CD4-positive, alpha-beta T cell (primary cell): ENCODE results near the gene AUTS2. TPM values are rescaled to one million over a fixed set of nuclear protein-coding genes. Genes with fewer than 3 reads are reported as not detected.

Experiments
- ATAC-seq: fragments of 200-7000 bp; cut with Tn5 transposase; one replicate; pipeline ENCODE4 v1.10.0; 2022; ENCODE audit warnings: mild to moderate bottlenecking; ENCODE audit not compliant: poor library complexity
- CTCF ChIA-PET: fragments of 350-600 bp; sonication (Branson Sonifier 250); formaldehyde crosslinking; loops from one replicate; lab custom pipeline; 2021; ENCODE audit warnings: antibody characterized with exemption, inconsistent platforms; lab: Charles Lee
- POLR2A ChIA-PET: fragments of 350-600 bp; sonication (Branson Sonifier 250); formaldehyde crosslinking; loops from one replicate; lab custom pipeline; 2021; ENCODE audit warnings: antibody characterized with exemption, inconsistent platforms; lab: Charles Lee
- DNase-seq, 14 experiments: peaks; one replicate each; pipeline ENCODE4 v3.0.0-alpha.2; 2013 to 2020; ENCODE audit warnings: mixed read lengths in 2 of 14
- H3K27ac ChIP-seq, 2 donors: one replicate each; pipeline versions ENCODE4 v1.5.1 to v1.7.0; 2013; ENCODE audit warnings: low read length in 2 of 2, low read depth in 1 of 2, mild to moderate bottlenecking in 1 of 2
- H3K27me3 ChIP-seq, 2 experiments: 1 replicate in 1 of 2; 2 replicates in 1 of 2; pipeline versions ENCODE4 v1.6.1 to v1.7.0; 2013; ENCODE audit warnings: low read length in 2 of 2, control low read depth in 1 of 2, mild to moderate bottlenecking in 1 of 2, moderate library complexity in 1 of 2; ENCODE audit not compliant: insufficient read depth in 2 of 2, control insufficient read depth in 1 of 2
- H3K36me3 ChIP-seq: one replicate; pipeline ENCODE4 v1.6.1; 2013; ENCODE audit warnings: low read length, control low read depth; ENCODE audit not compliant: insufficient read depth
- H3K4me1 ChIP-seq: one replicate; pipeline ENCODE4 v1.6.1; 2013; ENCODE audit warnings: low read length, control low read depth; ENCODE audit not compliant: insufficient read depth
- H3K4me3 ChIP-seq: one replicate; pipeline ENCODE4 v1.5.1; 2013; ENCODE audit warnings: mild to moderate bottlenecking, low read length, moderate library complexity
- H3K9me3 ChIP-seq, 2 experiments: 1 replicate in 1 of 2; 2 replicates in 1 of 2; pipeline versions ENCODE4 v1.6.1 to v1.7.0; 2013; ENCODE audit warnings: low read length in 2 of 2, mild to moderate bottlenecking in 2 of 2, control low read depth in 1 of 2, moderate library complexity in 1 of 2; ENCODE audit not compliant: control insufficient read depth in 1 of 2, insufficient read depth in 1 of 2
- H3K27ac Mint-ChIP-seq: one replicate; pipeline ENCODE4 v1.8.0; 2020; ENCODE audit warnings: mixed read lengths
- H3K27me3 Mint-ChIP-seq: one replicate; pipeline ENCODE4 v1.8.0; 2021; ENCODE audit warnings: mixed read lengths
- H3K36me3 Mint-ChIP-seq: one replicate; pipeline ENCODE4 v1.8.0; 2021; ENCODE audit warnings: low read depth, mixed read lengths
- H3K4me1 Mint-ChIP-seq: one replicate; pipeline ENCODE4 v1.8.0; 2021; ENCODE audit warnings: low read depth, mixed read lengths
- H3K4me3 Mint-ChIP-seq: one replicate; pipeline ENCODE4 v1.8.0; 2020; ENCODE audit warnings: mild to moderate bottlenecking, mixed read lengths
- H3K9me3 Mint-ChIP-seq: one replicate; pipeline ENCODE4 v1.8.0; 2020; ENCODE audit warnings: mixed read lengths
- intact Hi-C, 2 experiments: fragments of 100-400 bp; cut with DNase I in 1 of 2; cut with micrococcal nuclease in 1 of 2; formaldehyde crosslinking; loops; one replicate each; pipeline versions ENCODE4 v1.15.1 to v1.9.0; 2023 to 2025; cut with DNase I, micrococcal nuclease
- total RNA-seq, 174 experiments: library from RNA in 2 of 174; stranded (reverse) in 2 of 174; gene quantifications; one replicate each; pipeline ENCODE4 v1.2.3 and lab custom pipeline; 2021 to 2026
- TF ChIP-seq, protein P1 (sequence below): fragments of 200-600 bp; IDR thresholded peaks from one replicate; pipeline ENCODE4 v1.8.0; 2022; ENCODE audit warnings: antibody characterized with exemption, mild to moderate bottlenecking

The AUTS2 gene
- total RNA-seq, 2 experiments from 2014 or later: 43.6 to 47.6 TPM

DNA sequence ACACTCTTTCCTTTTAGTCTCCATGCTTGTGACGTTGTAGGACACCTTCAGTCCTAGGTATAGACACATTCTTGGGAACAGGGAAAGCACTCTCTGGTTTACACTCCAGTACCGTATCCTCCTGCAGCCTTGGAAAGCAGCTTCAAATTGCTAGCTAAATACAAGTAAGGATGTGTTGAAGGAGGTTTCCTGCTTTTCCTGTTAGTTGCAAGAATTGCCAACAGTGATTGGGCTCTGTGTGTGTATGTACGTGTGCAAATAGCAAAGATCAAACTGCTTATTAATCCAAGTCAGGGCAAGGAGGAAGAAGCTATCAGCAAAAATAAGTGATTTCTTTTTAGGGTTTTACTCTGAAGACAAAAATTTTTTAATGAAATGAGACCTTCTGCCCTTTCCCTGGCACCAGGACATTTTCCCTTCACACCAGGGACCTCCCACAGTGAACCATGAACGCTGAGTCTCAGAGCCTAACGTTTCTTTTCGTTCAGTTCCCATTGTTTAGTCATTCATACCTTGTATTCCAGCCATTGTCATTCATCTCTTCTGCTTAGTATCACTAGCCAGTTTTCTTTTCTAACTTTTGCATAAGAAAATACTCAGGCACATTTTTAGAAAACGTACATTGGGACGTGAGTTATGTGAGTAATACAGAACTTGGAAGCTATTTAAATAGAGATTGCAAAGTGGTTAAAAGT is 36.9 kb upstream of the AUTS2 start:
- H3K4me1 Mint-ChIP-seq: no peaks in the 10 kb centered on the region
- ChIA-PET POLR2A (no interaction called here), CTCF (no interaction called here)
- no peak overlapping the region for H3K4me3 Mint-ChIP-seq
- no peak overlapping the region for H3K27ac Mint-ChIP-seq
- intact Hi-C loops: no loop called here
- no peaks in the 10 kb centered on the region for H3K36me3 Mint-ChIP-seq
- Histone ChIP-seq H3K36me3 (no peaks in the 10 kb centered on the region), H3K27ac (no peak overlapping the region), H3K4me3 (no peak overlapping the region), H3K9me3 (peaks cover 0 to 5% of the 10 kb centered on the region in 2 experiments), H3K27me3 (no peaks in the 10 kb centered on the region), H3K4me1 (no peaks in the 10 kb centered on the region)
- peaks cover 6% of the 10 kb centered on the region for H3K27me3 Mint-ChIP-seq
- DNase-seq (no peak), ATAC-seq (no peak)
- TF ChIP-seq, protein P1, sequence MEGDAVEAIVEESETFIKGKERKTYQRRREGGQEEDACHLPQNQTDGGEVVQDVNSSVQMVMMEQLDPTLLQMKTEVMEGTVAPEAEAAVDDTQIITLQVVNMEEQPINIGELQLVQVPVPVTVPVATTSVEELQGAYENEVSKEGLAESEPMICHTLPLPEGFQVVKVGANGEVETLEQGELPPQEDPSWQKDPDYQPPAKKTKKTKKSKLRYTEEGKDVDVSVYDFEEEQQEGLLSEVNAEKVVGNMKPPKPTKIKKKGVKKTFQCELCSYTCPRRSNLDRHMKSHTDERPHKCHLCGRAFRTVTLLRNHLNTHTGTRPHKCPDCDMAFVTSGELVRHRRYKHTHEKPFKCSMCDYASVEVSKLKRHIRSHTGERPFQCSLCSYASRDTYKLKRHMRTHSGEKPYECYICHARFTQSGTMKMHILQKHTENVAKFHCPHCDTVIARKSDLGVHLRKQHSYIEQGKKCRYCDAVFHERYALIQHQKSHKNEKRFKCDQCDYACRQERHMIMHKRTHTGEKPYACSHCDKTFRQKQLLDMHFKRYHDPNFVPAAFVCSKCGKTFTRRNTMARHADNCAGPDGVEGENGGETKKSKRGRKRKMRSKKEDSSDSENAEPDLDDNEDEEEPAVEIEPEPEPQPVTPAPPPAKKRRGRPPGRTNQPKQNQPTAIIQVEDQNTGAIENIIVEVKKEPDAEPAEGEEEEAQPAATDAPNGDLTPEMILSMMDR: no peak
- H3K9me3 Mint-ChIP-seq: no peaks in the 10 kb centered on the region

DNA sequence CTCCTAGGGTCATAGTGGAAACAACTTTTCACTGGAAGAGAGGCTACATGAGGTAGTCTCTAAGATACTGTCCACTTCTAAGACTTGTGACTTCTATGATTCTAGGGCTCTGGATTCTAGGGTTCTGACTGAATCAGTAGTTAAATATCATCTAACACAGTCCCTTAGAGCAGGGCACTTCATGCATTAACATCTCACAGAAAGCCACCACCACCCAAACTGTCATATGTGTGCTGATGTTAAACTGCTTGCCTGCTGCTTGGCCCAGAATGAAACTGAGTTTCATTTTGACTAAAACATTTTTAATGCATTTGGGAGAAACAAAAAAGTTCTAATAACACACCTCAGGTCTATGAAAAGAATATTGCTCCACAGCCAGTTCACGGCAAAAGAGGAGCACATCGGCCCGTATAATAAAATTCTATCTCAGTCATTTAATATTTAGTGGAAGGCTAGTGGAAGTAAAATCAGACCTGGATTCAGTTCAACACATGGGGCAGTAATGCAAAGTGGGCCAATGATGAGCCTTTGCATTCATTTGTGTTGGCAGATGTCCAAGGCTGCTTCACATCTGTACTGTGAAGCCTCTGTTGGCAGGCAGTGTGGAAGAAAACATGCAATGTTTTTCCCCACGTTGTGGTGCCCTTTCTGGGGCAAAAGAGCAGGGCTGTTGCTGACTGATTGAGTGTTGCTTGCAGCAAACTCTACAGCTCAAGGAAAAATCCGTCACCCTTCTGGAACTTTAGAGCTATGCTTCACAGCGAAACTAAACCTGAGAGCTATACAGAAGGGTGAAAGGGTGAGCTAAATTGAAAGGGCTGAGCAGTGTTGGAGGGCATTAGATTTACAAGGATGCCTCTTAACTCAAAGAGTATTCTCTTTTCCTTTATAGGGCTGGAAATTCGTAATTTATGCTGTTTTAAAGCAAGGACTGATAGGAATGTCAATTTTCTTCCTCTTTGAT is 33.5 kb upstream of the AUTS2 start:
- H3K4me1 Mint-ChIP-seq: no peaks in the 10 kb centered on the region

DNA sequence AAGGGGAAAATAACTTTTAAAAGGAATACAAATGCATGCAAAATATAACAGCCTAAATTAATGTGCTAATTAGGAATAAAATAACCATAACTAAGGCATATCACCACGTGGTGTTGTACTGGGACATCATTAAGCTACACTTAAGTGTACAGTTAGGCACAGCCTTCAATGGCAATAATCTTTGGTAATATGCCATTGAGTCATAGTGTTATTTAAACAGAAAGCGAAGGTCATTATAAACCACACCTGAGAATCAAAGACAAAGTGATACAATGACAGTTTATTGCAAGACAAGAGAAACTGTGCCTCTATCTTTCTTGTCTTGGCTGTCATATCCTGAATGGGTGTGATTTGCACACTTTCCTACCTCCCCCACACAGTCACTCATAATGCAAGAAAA is 30.5 kb upstream of the AUTS2 start:
- Histone ChIP-seq H3K36me3 (no peaks in the 10 kb centered on the region), H3K9me3 (peaks cover 0 to 5% of the 10 kb centered on the region in 2 experiments), H3K27ac (no peak overlapping the region), H3K4me3 (no peak overlapping the region), H3K27me3 (no peaks in the 10 kb centered on the region), H3K4me1 (no peaks in the 10 kb centered on the region)
- CTCF ChIA-PET: no interaction called here
- POLR2A ChIA-PET: no interaction called here
- Mint-ChIP-seq H3K4me1 (no peaks in the 10 kb centered on the region), H3K9me3 (no peaks in the 10 kb centered on the region), H3K4me3 (no peak overlapping the region), H3K27me3 (peaks cover 8% of the 10 kb centered on the region), H3K36me3 (no peaks in the 10 kb centered on the region), H3K27ac (no peak overlapping the region)
- TF ChIP-seq, protein P1: no peak
- ATAC-seq: no peak
- intact Hi-C loops: no loop called here
- DNase-seq: no peak

More for the DNA sequence above, 33.5 kb upstream of the AUTS2 start:
- H3K27me3 Mint-ChIP-seq: peaks cover 10% of the 10 kb centered on the region
- H3K9me3 Mint-ChIP-seq: no peaks in the 10 kb centered on the region
- ATAC-seq (no peak), DNase-seq (no peak)
- peaks cover 0 to 5% of the 10 kb centered on the region in 2 experiments for H3K9me3 ChIP-seq
- ChIA-PET POLR2A (no interaction called here), CTCF (interaction anchor here (0.5 kb wide), 1 partner anchor 23 kb away, joined by 3 read pairs; no protein-coding TSS in a partner anchor)
- intact Hi-C loops: no loop called here
- H3K4me3 ChIP-seq: no peak overlapping the region
- H3K36me3 ChIP-seq: no peaks in the 10 kb centered on the region
- H3K4me3 Mint-ChIP-seq: no peak overlapping the region
- H3K36me3 Mint-ChIP-seq: no peaks in the 10 kb centered on the region
- H3K27ac ChIP-seq: no peak overlapping the region
- TF ChIP-seq, protein P1: no peak
- no peak overlapping the region for H3K27ac Mint-ChIP-seq
- no peaks in the 10 kb centered on the region for H3K4me1 ChIP-seq
- H3K27me3 ChIP-seq: no peaks in the 10 kb centered on the region
